22Rv1 (cell line): ENCODE data around the gene ANGPTL4.

Experiments
- CTCF ChIP-seq: fragments of 450-650 bp; IDR thresholded peaks from 2 replicates; pipeline ENCODE4 v1.5.1; 2017; ENCODE audit warnings: mild to moderate bottlenecking
- ZFX ChIP-seq: fragments of 450-650 bp; IDR thresholded peaks from 2 replicates; pipeline ENCODE4 v1.6.1; 2017; ENCODE audit warnings: antibody characterized with exemption, borderline replicate concordance

GRCh38 chr19:8337728-8338127 lies 26.2 kb upstream of the ANGPTL4 start:
- TF ChIP-seq CTCF, result no peak
- no peak for TF ChIP-seq ZFX
